GM20000 (cell line): Measurements from ENCODE around the gene ANKRD45.
"Not testable (repeated sequence)": the region's sequence is repeated elsewhere in the genome, so short reads cannot be mapped to it uniquely, and the experiment has no call there.

ENCODE experiments used
- DNase-seq: peaks from one replicate; pipeline ENCODE4 v3.0.0; 2012; ENCODE audit warnings: low spot score
- TF ChIP-seq, protein P1 (sequence below): IDR thresholded peaks from 2 replicates; pipeline ENCODE4 v1.5.1; 2012; ENCODE audit warnings: mild to moderate bottlenecking, control low read depth; ENCODE audit errors: extremely low read depth, missing control alignments

The ANKRD45 gene

DNA sequence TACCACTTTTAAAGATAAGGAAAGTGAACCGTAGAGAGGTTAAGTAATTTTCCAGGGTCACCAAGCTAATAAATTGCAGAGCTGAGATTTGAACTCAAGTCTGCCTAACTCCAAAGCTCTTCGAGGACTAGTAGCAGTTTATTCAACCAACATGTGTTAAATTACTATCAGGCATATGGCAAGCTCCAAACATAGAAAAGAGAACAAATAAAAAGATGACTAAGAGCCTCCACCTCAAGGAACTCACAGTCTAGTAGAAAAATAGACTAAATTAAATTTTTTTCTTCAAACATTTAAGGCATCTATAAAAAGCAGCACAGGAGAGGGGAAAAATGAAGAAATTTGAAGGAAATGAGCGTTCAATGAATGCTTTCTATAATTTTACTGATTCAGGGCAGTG lies 89.0 kb downstream of the ANKRD45 start:
- TF ChIP-seq, protein P1, sequence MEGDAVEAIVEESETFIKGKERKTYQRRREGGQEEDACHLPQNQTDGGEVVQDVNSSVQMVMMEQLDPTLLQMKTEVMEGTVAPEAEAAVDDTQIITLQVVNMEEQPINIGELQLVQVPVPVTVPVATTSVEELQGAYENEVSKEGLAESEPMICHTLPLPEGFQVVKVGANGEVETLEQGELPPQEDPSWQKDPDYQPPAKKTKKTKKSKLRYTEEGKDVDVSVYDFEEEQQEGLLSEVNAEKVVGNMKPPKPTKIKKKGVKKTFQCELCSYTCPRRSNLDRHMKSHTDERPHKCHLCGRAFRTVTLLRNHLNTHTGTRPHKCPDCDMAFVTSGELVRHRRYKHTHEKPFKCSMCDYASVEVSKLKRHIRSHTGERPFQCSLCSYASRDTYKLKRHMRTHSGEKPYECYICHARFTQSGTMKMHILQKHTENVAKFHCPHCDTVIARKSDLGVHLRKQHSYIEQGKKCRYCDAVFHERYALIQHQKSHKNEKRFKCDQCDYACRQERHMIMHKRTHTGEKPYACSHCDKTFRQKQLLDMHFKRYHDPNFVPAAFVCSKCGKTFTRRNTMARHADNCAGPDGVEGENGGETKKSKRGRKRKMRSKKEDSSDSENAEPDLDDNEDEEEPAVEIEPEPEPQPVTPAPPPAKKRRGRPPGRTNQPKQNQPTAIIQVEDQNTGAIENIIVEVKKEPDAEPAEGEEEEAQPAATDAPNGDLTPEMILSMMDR, result no peak
- no peak for DNase-seq

DNA sequence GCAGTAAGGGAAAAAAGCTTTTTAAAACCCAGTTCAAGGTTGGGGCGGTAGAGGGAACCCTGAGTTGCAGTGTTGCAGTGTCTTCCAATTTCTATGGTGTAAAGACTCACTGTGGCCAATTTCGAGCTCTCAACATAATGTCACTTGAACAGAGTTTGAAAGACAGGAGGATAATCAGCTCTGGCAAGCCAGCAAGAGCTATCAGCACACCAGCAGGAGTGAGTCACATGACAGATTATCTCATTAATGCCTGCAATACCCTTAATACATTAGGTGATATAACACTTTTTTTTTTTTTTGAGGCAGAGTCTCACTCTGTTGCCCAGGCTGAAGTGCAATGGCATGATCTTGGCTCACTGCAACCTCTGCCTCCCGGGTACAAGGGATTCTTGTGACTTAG lies 89.6 kb downstream of the ANKRD45 start:
- TF ChIP-seq, protein P1, result no peak
- DNase-seq, result no peak

DNA sequence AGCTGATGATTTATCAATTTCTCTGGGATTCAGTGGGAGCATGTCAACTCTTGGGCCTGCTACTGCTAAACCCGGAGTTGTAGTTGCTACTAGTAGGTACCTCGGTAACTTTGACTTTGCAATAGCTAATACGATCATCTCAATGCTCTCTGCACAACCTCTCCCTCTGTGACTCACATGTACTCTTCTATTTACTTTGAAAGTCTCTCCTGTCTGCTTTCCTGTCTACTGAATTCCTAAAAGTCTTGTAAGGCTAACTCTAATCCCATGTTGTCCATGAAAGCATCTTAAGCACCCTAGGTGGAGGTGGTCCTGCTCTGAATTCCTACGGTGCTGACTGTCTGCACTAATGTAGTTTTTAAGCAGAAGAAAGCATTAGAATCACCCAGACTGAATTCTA lies 96.1 kb downstream of the ANKRD45 start:
- no peak for DNase-seq
- TF ChIP-seq, protein P1, result no peak

GRCh38 chr1:173572201-173572873 lies 97.3 kb downstream of the ANKRD45 start:
- DNase-seq, result no peak
- TF ChIP-seq, protein P1, result no peak

GRCh38 chr1:173570370-173571007 lies 99.2 kb downstream of the ANKRD45 start:
- TF ChIP-seq, protein P1, result no peak

GRCh38 chr1:173568483-173568882 lies 101.2 kb downstream of the ANKRD45 start:
- TF ChIP-seq, protein P1, result no peak
- DNase-seq, result no peak

More at GRCh38 chr1:173570370-173571007, 99.2 kb downstream of the ANKRD45 start:
- no peak for DNase-seq

DNA sequence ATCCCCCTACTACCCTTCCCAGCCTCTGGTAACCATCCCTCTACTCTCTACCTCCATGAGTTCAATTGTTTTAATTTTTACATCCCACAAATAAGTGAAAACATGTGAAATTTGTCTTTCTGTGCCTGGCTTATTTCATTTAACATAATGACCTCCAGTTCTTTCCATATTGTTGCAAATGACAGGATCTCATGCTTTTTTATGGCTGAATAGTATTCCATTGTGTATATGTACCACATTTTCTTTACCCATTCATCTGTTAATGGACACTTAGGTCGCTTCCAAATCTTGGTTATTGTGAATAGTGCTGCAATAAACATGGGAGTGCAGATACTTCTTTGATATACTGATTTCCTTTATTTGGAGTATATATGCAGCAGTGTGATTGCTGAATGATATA lies 105.8 kb downstream of the ANKRD45 start:
- not testable (repeated sequence) for DNase-seq

- DNase-seq, result no peak
- TF ChIP-seq, protein P1, result no peak
Observed at GRCh38 chr1:173562813-173563212, 106.8 kb downstream of the ANKRD45 start.
